H1 (cell line): ENCODE results near the gene CD69. TPM values are rescaled to one million over a fixed set of nuclear protein-coding genes. Genes with fewer than 3 reads are reported as not detected.

ENCODE experiments used
- CTCF ChIA-PET: fragments of 300-600 bp; sonication (Branson Sonifier 250); formaldehyde crosslinking; loops from one replicate; lab custom pipeline; 2021; ENCODE audit not compliant: partially characterized antibody; lab: Charles Lee
- POLR2A ChIA-PET: fragments of 300-600 bp; sonication (Branson Sonifier 250); formaldehyde crosslinking; loops from one replicate; lab custom pipeline; 2021; ENCODE audit warnings: inconsistent platforms; ENCODE audit not compliant: partially characterized antibody; lab: Charles Lee
- DNase-seq, 2 experiments: peaks; one replicate each; pipeline versions ENCODE4 v3.0.0 to v3.0.0-alpha.2; 2010 to 2022; ENCODE audit warnings: low spot score in 2 of 2, low read depth in 1 of 2, mixed read lengths in 1 of 2
- FAIRE-seq: peaks from 2 replicates; lab custom pipeline; 2011; peaks lifted over from hg19 to GRCh38; lab: Jason Lieb, UNC
- H2AFZ ChIP-seq: 2 replicates; pipeline ENCODE4 v1.8.1; 2012; ENCODE audit warnings: low read length, inconsistent platforms
- H2AK5ac ChIP-seq: 2 replicates; pipeline ENCODE4 v1.6.1; 2013; ENCODE audit warnings: low read depth, low read length
- H2BK120ac ChIP-seq: replicated peaks from 2 replicates; pipeline ENCODE3; 2013; ENCODE audit warnings: low read depth, low read length, inconsistent platforms
- H2BK12ac ChIP-seq: 2 replicates; pipeline ENCODE4 v1.6.1; 2013; ENCODE audit warnings: low read depth, low read length
- H2BK15ac ChIP-seq: 2 replicates; pipeline ENCODE4 v1.6.1; 2013; ENCODE audit warnings: low read length
- H2BK20ac ChIP-seq: 2 replicates; pipeline ENCODE4 v1.6.1; 2013; ENCODE audit warnings: low read length
- H2BK5ac ChIP-seq: 2 replicates; pipeline ENCODE4 v1.6.1; 2013; ENCODE audit warnings: low read depth, low read length
- H3K14ac ChIP-seq: 2 replicates; pipeline ENCODE4 v1.6.1; 2013; ENCODE audit warnings: inconsistent platforms; ENCODE audit not compliant: insufficient read length
- H3K18ac ChIP-seq: 2 replicates; pipeline ENCODE4 v1.6.1; 2013; ENCODE audit warnings: low read length; ENCODE audit errors: extremely low read depth
- H3K23ac ChIP-seq: 2 replicates; pipeline ENCODE4 v1.6.1; 2013; ENCODE audit warnings: inconsistent platforms; ENCODE audit not compliant: insufficient read length
- H3K23me2 ChIP-seq: 2 replicates; pipeline ENCODE4 v1.6.1; 2013; ENCODE audit warnings: low read depth, low read length
- H3K27ac ChIP-seq: 2 replicates; pipeline ENCODE4 v1.6.1; 2011; ENCODE audit warnings: low read depth, low read length, inconsistent platforms
- H3K27me3 ChIP-seq, 4 experiments: replicated peaks in 1 of 4; 1 replicate in 1 of 4; 2 replicates in 3 of 4; pipeline versions ENCODE4 v1.6.1 to v1.8.1; 2011 to 2013; ENCODE audit warnings: low read length in 3 of 4, mild to moderate bottlenecking in 3 of 4, inconsistent platforms in 2 of 4, mixed read lengths in 2 of 4, moderate library complexity in 1 of 4; ENCODE audit not compliant: control insufficient read depth in 3 of 4, insufficient read depth in 3 of 4; ENCODE audit errors: extremely low read depth in 1 of 4
- H3K36me3 ChIP-seq, 4 experiments: 2 replicates each; pipeline versions ENCODE4 v1.6.1 to v1.8.1; 2011 to 2013; ENCODE audit warnings: mild to moderate bottlenecking in 4 of 4, low read length in 3 of 4, moderate library complexity in 2 of 4, control low read depth in 1 of 4, inconsistent platforms in 1 of 4; ENCODE audit not compliant: insufficient read depth in 4 of 4, control insufficient read depth in 2 of 4
- H3K4ac ChIP-seq: replicated peaks from 2 replicates; pipeline ENCODE3; 2013; ENCODE audit warnings: low read length, low read depth, mixed read lengths, inconsistent platforms; ENCODE audit not compliant: insufficient read length
- H3K4me1 ChIP-seq, 4 experiments: replicated peaks in 1 of 4; 1 replicate in 1 of 4; 2 replicates in 3 of 4; pipeline versions ENCODE4 v1.6.1 to v1.8.1; 2011 to 2013; ENCODE audit warnings: low read length in 3 of 4, inconsistent platforms in 2 of 4, mixed read lengths in 1 of 4; ENCODE audit not compliant: insufficient read depth in 4 of 4, control insufficient read depth in 3 of 4
- H3K4me2 ChIP-seq, 2 experiments: 2 replicates each; pipeline versions ENCODE4 v1.6.1 to v1.8.1; 2011 to 2013; ENCODE audit warnings: low read depth in 2 of 2, low read length in 2 of 2, control low read depth in 1 of 2, inconsistent platforms in 1 of 2, mild to moderate bottlenecking in 1 of 2; ENCODE audit not compliant: insufficient read depth in 1 of 2
- H3K4me3 ChIP-seq, 4 experiments: fragments of 200-600, 300-600 bp in 1 of 4; sonication (generic), shearing (Covaris generic), sonication (Bioruptor Twin) in 1 of 4; 2 replicates each; pipeline versions ENCODE4 v1.5.1 to v1.8.1; 2011 to 2016; ENCODE audit warnings: low read length in 4 of 4, low read depth in 3 of 4, control low read depth in 2 of 4, inconsistent platforms in 2 of 4, mild to moderate bottlenecking in 2 of 4, mixed read lengths in 1 of 4, moderate library complexity in 1 of 4; ENCODE audit not compliant: insufficient read depth in 2 of 4; ENCODE audit errors: extremely low read depth in 1 of 4
- H3K56ac ChIP-seq: replicated peaks from 2 replicates; pipeline ENCODE3; 2013; ENCODE audit warnings: low read depth, mild to moderate bottlenecking, mixed read lengths, low read length, inconsistent platforms; ENCODE audit not compliant: insufficient read length
- H3K79me1 ChIP-seq: 2 replicates; pipeline ENCODE4 v1.6.1; 2013; ENCODE audit warnings: low read depth, low read length, control low read depth
- H3K79me2 ChIP-seq, 2 experiments: 2 replicates each; pipeline versions ENCODE4 v1.6.1 to v1.8.1; 2012 to 2013; ENCODE audit warnings: low read length in 2 of 2, mild to moderate bottlenecking in 2 of 2, inconsistent platforms in 1 of 2; ENCODE audit not compliant: insufficient read depth in 2 of 2, control insufficient read depth in 1 of 2
- H3K9ac ChIP-seq, 4 experiments: replicated peaks in 1 of 4; 1 replicate in 1 of 4; 2 replicates in 3 of 4; pipeline versions ENCODE4 v1.6.1 to v1.8.1; 2011 to 2013; ENCODE audit warnings: low read depth in 3 of 4, low read length in 3 of 4, control low read depth in 2 of 4, mild to moderate bottlenecking in 2 of 4, moderate library complexity in 2 of 4, inconsistent platforms in 1 of 4; ENCODE audit errors: extremely low read depth in 1 of 4
- H3K9me3 ChIP-seq, 2 experiments: 2 replicates each; pipeline versions ENCODE4 v1.6.1 to v1.8.1; 2012 to 2013; ENCODE audit warnings: mild to moderate bottlenecking in 2 of 2, moderate library complexity in 2 of 2, control low read depth in 1 of 2, inconsistent platforms in 1 of 2, low read depth in 1 of 2, low read length in 1 of 2, mixed read lengths in 1 of 2; ENCODE audit not compliant: insufficient read depth in 2 of 2
- H4K20me1 ChIP-seq, 2 experiments: replicated peaks in 1 of 2; 2 replicates each; pipeline versions ENCODE3 to v1.8.1; 2011 to 2013; ENCODE audit warnings: inconsistent platforms in 2 of 2, low read length in 2 of 2, mild to moderate bottlenecking in 1 of 2; ENCODE audit not compliant: insufficient read depth in 2 of 2, control insufficient read depth in 1 of 2
- H4K5ac ChIP-seq: 2 replicates; pipeline ENCODE4 v1.6.1; 2013; ENCODE audit warnings: low read length, low read depth, mixed read lengths, inconsistent platforms; ENCODE audit not compliant: insufficient read length
- H4K8ac ChIP-seq: 2 replicates; pipeline ENCODE4 v1.8.0; 2013; ENCODE audit warnings: mild to moderate bottlenecking, moderate library complexity, low read length, inconsistent platforms; ENCODE audit not compliant: insufficient read depth; ENCODE audit errors: extremely low read depth
- H4K91ac ChIP-seq: replicated peaks from 2 replicates; pipeline ENCODE3; 2013; ENCODE audit warnings: low read length, mixed read lengths, inconsistent platforms; ENCODE audit not compliant: insufficient read length
- JUN ChIP-seq: IDR thresholded peaks from 2 replicates; pipeline ENCODE4 v1.6.1; 2011; ENCODE audit warnings: low read depth, mild to moderate bottlenecking, improper control_type of control experiment, low read length
- KDM4A ChIP-seq: IDR thresholded peaks from one replicate; pipeline ENCODE4 v1.7.1; 2012; ENCODE audit warnings: low read depth, mild to moderate bottlenecking, moderate library complexity, low read length, inconsistent platforms; ENCODE audit not compliant: severe bottlenecking
- RFX5 ChIP-seq: IDR thresholded peaks from 2 replicates; pipeline ENCODE4 v1.6.1; 2011; ENCODE audit warnings: low read depth, low read length, improper control_type of control experiment, borderline replicate concordance
- TEAD4 ChIP-seq: IDR thresholded peaks from 2 replicates; pipeline ENCODE4 v1.6.1; 2012; ENCODE audit warnings: low read depth, low read length, inconsistent platforms, mixed read lengths
- WGBS, 2 experiments: shearing (Covaris generic) in 1 of 2; methylation state at CpG; one replicate each; pipeline versions ENCODE4 v1.1.6 to v1.1.7; 2013 to 2015; ENCODE audit warnings: low lambda C conversion rate in 2 of 2, mixed read lengths in 2 of 2, inconsistent platforms in 1 of 2, low coverage in 1 of 2, missing lambda C conversion rate in 1 of 2; ENCODE audit not compliant: insufficient replicate concordance in 2 of 2, insufficient coverage in 1 of 2, insufficient read length in 1 of 2; ENCODE audit errors: extremely low coverage in 1 of 2, missing lambda C conversion rate in 1 of 2; 5-methylcytosine and 5-hydroxymethylcytosine counted together
- polyA plus RNA-seq, 7 experiments: library from polyadenylated mRNA; depleted of rRNA in 3 of 7; stranded (reverse) in 5 of 7; unstranded in 2 of 7; fragments of >200 nt in 5 of 7; fragments of 200-250 nt in 2 of 7; gene quantifications; 1 replicate in 5 of 7; 2 replicates in 1 of 7; 4 replicates in 1 of 7; pipeline versions ENCODE4 v1.2.1 to v1.2.3, GENCODE V29; 2011 to 2013; ENCODE audit warnings: missing spikeins in 2 of 7, mixed read lengths in 2 of 7
- total RNA-seq: library from RNA; stranded (reverse); fragmentation: NEBNext Ultra II Directional; extraction: Animal tissue kit (Norgen Biotek cat#: 25700); gene quantifications from 2 replicates; pipeline ENCODE4 v1.2.1, GENCODE V29; 2021

Gene CD69
- total and polyA plus RNA-seq, 2 of the 8 experiments (the other 6 are each of a cell fraction or from before 2014, with no cell fraction given) = not detected

GRCh38 chr12:9711664-9712063, 49.0 kb downstream of the CD69 start:
- Histone ChIP-seq H3K27me3 (no peaks in the 10 kb centered on the region), H4K91ac (no peak overlapping the region), H2BK120ac (no peak overlapping the region), H2AK5ac (no peak overlapping the region), H3K27ac (no peak overlapping the region), H3K23ac (no peak overlapping the region), H4K8ac (no peak overlapping the region), H4K20me1 (no peaks in the 10 kb centered on the region), H3K4me3 (no peak overlapping the region), H3K18ac (no peak overlapping the region), H3K36me3 (no peaks in the 10 kb centered on the region), H3K4me2 (no peak overlapping the region), H3K4me1 (peaks cover 0 to 2% (median 0%) of the 10 kb centered on the region in 4 experiments; a peak in 1 of 7 replicates), H3K9ac (no peak overlapping the region), H3K9me3 (no peaks in the 10 kb centered on the region), H3K4ac (no peak overlapping the region), H3K56ac (no peak overlapping the region)
- FAIRE-seq (no peak), DNase-seq (no peak)
- 86% methylated on average over 1 of the region's 1 CpG; no CpG with 5 or more reads in 1 of the 2 experiments for WGBS, 2 experiments
- ChIA-PET CTCF (interaction anchor here (0.6 to 6.1 kb wide), 2 partner anchors 78 to 554 kb away, joined by 3 to 62 read pairs; no protein-coding TSS in a partner anchor), POLR2A (interaction anchor here (1.4 to 2.5 kb wide), 2 partner anchors 12 to 64 kb away, joined by 6 to 7 read pairs; no protein-coding TSS in a partner anchor)
- TF ChIP-seq JUN (no peak), TEAD4 (peak; percentile 63; the same call in 1 of the 2 replicates), KDM4A (no peak), RFX5 (no peak)
- TF ChIP-seq, all 59 proteins: peak for 1
- Histone ChIP-seq H3K23me2 (no peaks in the 10 kb centered on the region), H2AFZ (no peak overlapping the region), H2BK15ac (no peak overlapping the region), H4K5ac (no peak overlapping the region), H3K79me1 (no peaks in the 10 kb centered on the region), H3K79me2 (no peaks in the 10 kb centered on the region), H3K14ac (no peak overlapping the region), H2BK12ac (no peak overlapping the region), H2BK20ac (no peak overlapping the region), H2BK5ac (no peak overlapping the region)
